ENCODE results near the gene RAB27B. TPM values are rescaled to one million over a fixed set of nuclear protein-coding genes. Genes with fewer than 3 reads are reported as not detected.
"Not testable (repeated sequence)": the region's sequence is repeated elsewhere in the genome, so short reads cannot be mapped to it uniquely, and the experiment has no call there.

Gene RAB27B
- total RNA-seq, 1 donor from 2014 or later = 0.41 TPM

GRCh38 chr18:54812885-54813284, 15.4 kb upstream of the RAB27B start:
- no peak overlapping the region for H3K27ac Mint-ChIP-seq (ENCODE audit: unreplicated experiment)
- no peaks in the 10 kb centered on the region for H3K27me3 Mint-ChIP-seq (ENCODE audit: unreplicated experiment)
- no peaks in the 10 kb centered on the region for H3K9me3 Mint-ChIP-seq (ENCODE audit: unreplicated experiment)
- DNase-seq (ENCODE audit: low spot score) = no peak
- H3K4me3 Mint-ChIP-seq (ENCODE audit: unreplicated experiment) = no peak overlapping the region
- TF ChIP-seq, protein P1, sequence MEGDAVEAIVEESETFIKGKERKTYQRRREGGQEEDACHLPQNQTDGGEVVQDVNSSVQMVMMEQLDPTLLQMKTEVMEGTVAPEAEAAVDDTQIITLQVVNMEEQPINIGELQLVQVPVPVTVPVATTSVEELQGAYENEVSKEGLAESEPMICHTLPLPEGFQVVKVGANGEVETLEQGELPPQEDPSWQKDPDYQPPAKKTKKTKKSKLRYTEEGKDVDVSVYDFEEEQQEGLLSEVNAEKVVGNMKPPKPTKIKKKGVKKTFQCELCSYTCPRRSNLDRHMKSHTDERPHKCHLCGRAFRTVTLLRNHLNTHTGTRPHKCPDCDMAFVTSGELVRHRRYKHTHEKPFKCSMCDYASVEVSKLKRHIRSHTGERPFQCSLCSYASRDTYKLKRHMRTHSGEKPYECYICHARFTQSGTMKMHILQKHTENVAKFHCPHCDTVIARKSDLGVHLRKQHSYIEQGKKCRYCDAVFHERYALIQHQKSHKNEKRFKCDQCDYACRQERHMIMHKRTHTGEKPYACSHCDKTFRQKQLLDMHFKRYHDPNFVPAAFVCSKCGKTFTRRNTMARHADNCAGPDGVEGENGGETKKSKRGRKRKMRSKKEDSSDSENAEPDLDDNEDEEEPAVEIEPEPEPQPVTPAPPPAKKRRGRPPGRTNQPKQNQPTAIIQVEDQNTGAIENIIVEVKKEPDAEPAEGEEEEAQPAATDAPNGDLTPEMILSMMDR (IDR thresholded peaks at IDR 0.05; ENCODE audit: unreplicated experiment) = no peak
- no peaks in the 10 kb centered on the region for H3K4me1 Mint-ChIP-seq (ENCODE audit: unreplicated experiment)
- H3K36me3 Mint-ChIP-seq (ENCODE audit: low read depth, unreplicated experiment) = no peaks in the 10 kb centered on the region

- Mint-ChIP-seq H3K36me3 (ENCODE audit: low read depth, unreplicated experiment) (no peaks in the 10 kb centered on the region), H3K27ac (ENCODE audit: unreplicated experiment) (no peak overlapping the region), H3K9me3 (ENCODE audit: unreplicated experiment) (no peaks in the 10 kb centered on the region), H3K4me1 (ENCODE audit: unreplicated experiment) (no peaks in the 10 kb centered on the region), H3K4me3 (ENCODE audit: unreplicated experiment) (no peak overlapping the region), H3K27me3 (ENCODE audit: unreplicated experiment) (no peaks in the 10 kb centered on the region)
- DNase-seq (ENCODE audit: low spot score) = no peak
- TF ChIP-seq, protein P1 (IDR thresholded peaks at IDR 0.05; ENCODE audit: unreplicated experiment) = no peak
Measured at GRCh38 chr18:54813305-54813704, 15.0 kb upstream of the RAB27B start.

DNA sequence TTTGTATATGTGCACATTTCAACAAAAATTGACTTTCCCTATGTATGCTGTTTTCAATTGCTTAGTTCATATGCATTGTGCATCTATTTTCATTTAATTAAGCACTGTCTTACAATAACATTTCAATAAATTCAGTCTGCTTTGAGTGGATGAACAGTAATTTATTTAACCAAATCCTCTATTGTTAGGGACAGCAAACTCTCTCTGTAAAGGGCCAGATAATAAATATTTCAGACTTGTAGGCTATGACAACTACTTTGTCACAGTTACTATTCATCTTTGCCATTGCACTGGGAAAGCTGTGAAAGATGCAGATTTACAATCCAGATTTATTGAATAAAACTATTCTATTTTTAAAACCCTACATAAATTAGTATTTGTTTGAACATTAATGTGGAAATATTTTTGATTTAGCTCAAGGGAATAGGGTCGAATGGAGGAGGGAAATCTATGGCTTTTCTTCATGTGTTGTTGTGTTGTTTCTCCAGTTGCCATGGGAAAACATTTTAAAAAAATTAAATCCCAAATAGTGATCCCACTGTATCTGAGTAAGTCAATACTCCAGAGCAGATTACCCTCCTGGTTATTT, 14.2 kb upstream of the RAB27B start:
- Mint-ChIP-seq H3K27ac (ENCODE audit: unreplicated experiment) (no peak overlapping the region), H3K4me1 (ENCODE audit: unreplicated experiment) (no peaks in the 10 kb centered on the region), H3K9me3 (ENCODE audit: unreplicated experiment) (no peaks in the 10 kb centered on the region), H3K36me3 (ENCODE audit: low read depth, unreplicated experiment) (no peaks in the 10 kb centered on the region), H3K4me3 (ENCODE audit: unreplicated experiment) (no peak overlapping the region), H3K27me3 (ENCODE audit: unreplicated experiment) (no peaks in the 10 kb centered on the region)
- DNase-seq (ENCODE audit: low spot score) = no peak
- TF ChIP-seq, protein P1 (IDR thresholded peaks at IDR 0.05; ENCODE audit: unreplicated experiment) = no peak

DNA sequence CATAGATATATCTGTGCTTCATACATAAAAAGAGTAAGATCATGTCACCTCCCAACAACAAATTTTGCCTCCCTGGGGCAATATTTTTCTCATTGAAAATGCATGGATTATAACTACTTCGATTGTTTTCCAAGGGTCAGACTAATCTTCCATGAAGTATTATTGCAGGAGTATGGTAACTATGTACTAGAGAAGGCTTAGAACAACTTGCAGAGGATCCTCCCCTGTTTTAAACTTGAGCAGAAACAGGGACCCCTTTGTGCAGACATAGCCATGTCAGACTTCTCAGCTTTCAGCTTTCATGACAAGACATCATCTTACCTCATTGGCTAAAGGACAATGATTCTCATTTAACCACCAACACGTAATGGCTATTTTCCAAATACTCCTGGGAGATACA, 13.2 kb upstream of the RAB27B start:
- no peaks in the 10 kb centered on the region for H3K36me3 Mint-ChIP-seq (ENCODE audit: low read depth, unreplicated experiment)
- H3K9me3 Mint-ChIP-seq (ENCODE audit: unreplicated experiment) = no peaks in the 10 kb centered on the region
- no peaks in the 10 kb centered on the region for H3K27me3 Mint-ChIP-seq (ENCODE audit: unreplicated experiment)
- TF ChIP-seq, protein P1 (IDR thresholded peaks at IDR 0.05; ENCODE audit: unreplicated experiment) = no peak
- H3K4me3 Mint-ChIP-seq (ENCODE audit: unreplicated experiment) = no peak overlapping the region
- no peaks in the 10 kb centered on the region for H3K4me1 Mint-ChIP-seq (ENCODE audit: unreplicated experiment)
- DNase-seq (ENCODE audit: low spot score) = no peak
- H3K27ac Mint-ChIP-seq (ENCODE audit: unreplicated experiment) = no peak overlapping the region

GRCh38 chr18:54820785-54821275, 7.4 kb upstream of the RAB27B start:
- H3K4me1 Mint-ChIP-seq (ENCODE audit: unreplicated experiment); H3K27ac Mint-ChIP-seq (ENCODE audit: unreplicated experiment); H3K9me3 Mint-ChIP-seq (ENCODE audit: unreplicated experiment); H3K36me3 Mint-ChIP-seq (ENCODE audit: low read depth, unreplicated experiment); H3K4me3 Mint-ChIP-seq (ENCODE audit: unreplicated experiment); DNase-seq (ENCODE audit: low spot score); H3K27me3 Mint-ChIP-seq (ENCODE audit: unreplicated experiment): not testable (repeated sequence)
